MCF 10A (cell line): ENCODE measurements around the gene OR52K1. TPM values are rescaled to one million over a fixed set of nuclear protein-coding genes. Genes with fewer than 3 reads are reported as not detected.
"Not testable (repeated sequence)": the region's sequence is repeated elsewhere in the genome, so short reads cannot be mapped to it uniquely, and the experiment has no call there.

Source experiments
- BruUV-seq: library from RNA; stranded (reverse); fragments of 400-500 nt; replicated peaks from 2 replicates; lab custom pipeline; 2021; lab: Mats Ljungman, UMichigan
- CTCF ChIA-PET: fragments of 300-600 bp; sonication (Branson Sonifier 250); formaldehyde crosslinking; extraction: SDS; loops from one replicate; lab custom pipeline; 2021; ENCODE audit warnings: antibody characterized with exemption, inconsistent platforms; lab: Yijun Ruan, JAX
- POLR2A ChIA-PET: fragments of 300-600, 350-650 bp; sonication (Branson Sonifier 250); formaldehyde crosslinking; extraction: SDS; loops from one replicate; lab custom pipeline; 2020; ENCODE audit warnings: antibody characterized with exemption, inconsistent platforms; lab: Yijun Ruan, JAX
- DNase-seq: peaks from one replicate; pipeline ENCODE4 v3.0.0-alpha.2; 2018; ENCODE audit not compliant: unreplicated experiment
- H3K27ac Mint-ChIP-seq: one replicate; pipeline ENCODE4 v1.8.0; 2022; ENCODE audit warnings: mild to moderate bottlenecking, low read depth, mixed read lengths; ENCODE audit not compliant: unreplicated experiment
- H3K27me3 Mint-ChIP-seq: one replicate; pipeline ENCODE4 v1.8.0; 2022; ENCODE audit warnings: mixed read lengths; ENCODE audit not compliant: insufficient read depth, unreplicated experiment
- H3K36me3 Mint-ChIP-seq: one replicate; pipeline ENCODE4 v1.8.0; 2022; ENCODE audit warnings: mild to moderate bottlenecking, moderate library complexity, mixed read lengths; ENCODE audit not compliant: insufficient read depth, unreplicated experiment
- H3K4me1 Mint-ChIP-seq: one replicate; pipeline ENCODE4 v1.8.0; 2022; ENCODE audit warnings: mixed read lengths; ENCODE audit not compliant: insufficient read depth, unreplicated experiment
- H3K4me3 Mint-ChIP-seq: one replicate; pipeline ENCODE4 v1.8.0; 2022; ENCODE audit warnings: mild to moderate bottlenecking, moderate library complexity, mixed read lengths; ENCODE audit not compliant: unreplicated experiment
- H3K9me3 Mint-ChIP-seq: one replicate; pipeline ENCODE4 v1.8.0; 2022; ENCODE audit warnings: mixed read lengths; ENCODE audit not compliant: unreplicated experiment
- CTCF ChIP-seq: fragments of 200-600 bp; IDR thresholded peaks from one replicate; pipeline ENCODE4 v1.8.0; 2022; ENCODE audit warnings: antibody characterized with exemption, mild to moderate bottlenecking; ENCODE audit not compliant: unreplicated experiment
- intact Hi-C: fragments of 100-400 bp; cut with micrococcal nuclease; formaldehyde crosslinking; loops from 2 replicates; pipeline ENCODE4 v1.14.1; 2022
- total RNA-seq: library from RNA; stranded (reverse); gene quantifications from 2 replicates; pipeline ENCODE4 v1.2.3, GENCODE V29; 2022

Gene OR52K1
- total RNA-seq, 1 experiment from 2014 or later = not detected

GRCh38 chr11:4522339-4522738 is 39.9 kb downstream of the OR52K1 start:
- Mint-ChIP-seq H3K4me1 (no peaks in the 10 kb centered on the region), H3K36me3 (no peaks in the 10 kb centered on the region), H3K27ac (no peak overlapping the region), H3K4me3 (no peak overlapping the region), H3K27me3 (no peaks in the 10 kb centered on the region), H3K9me3 (no peaks in the 10 kb centered on the region)
- intact Hi-C loops = no loop called here
- no peak for DNase-seq
- POLR2A ChIA-PET = no interaction called here
- CTCF ChIA-PET = interaction anchor here (1.2 kb wide), 1 partner anchor 13 kb away, joined by 4 read pairs; no protein-coding TSS in a partner anchor
- TF ChIP-seq CTCF = no peak
- BruUV-seq = no TSS peak

- BruUV-seq = no TSS peak
- Mint-ChIP-seq H3K27me3 (no peaks in the 10 kb centered on the region), H3K4me1 (no peaks in the 10 kb centered on the region), H3K9me3 (no peaks in the 10 kb centered on the region), H3K36me3 (no peaks in the 10 kb centered on the region), H3K27ac (no peak overlapping the region), H3K4me3 (no peak overlapping the region)
- ChIA-PET POLR2A (no interaction called here), CTCF (interaction anchor here (0.9 to 1.2 kb wide), 3 partner anchors 13 to 28 kb away, joined by 3 to 4 read pairs (median 3); no protein-coding TSS in a partner anchor)
- intact Hi-C loops = no loop called here
- no peak for TF ChIP-seq CTCF
- no peak for DNase-seq
Observed at GRCh38 chr11:4522752-4523151, 40.3 kb downstream of the OR52K1 start.

GRCh38 chr11:4523666-4524065 is 41.2 kb downstream of the OR52K1 start:
- DNase-seq = no peak
- no peak for TF ChIP-seq CTCF
- ChIA-PET POLR2A (interaction anchor here (0.6 kb wide), 1 partner anchor 70 kb away, joined by 3 read pairs; no protein-coding TSS in a partner anchor), CTCF (interaction anchor here (0.7 to 1.2 kb wide), 5 partner anchors 14 to 30 kb away, joined by 3 to 4 read pairs (median 3); no protein-coding TSS in a partner anchor)
- Mint-ChIP-seq H3K4me3 (no peak overlapping the region), H3K9me3 (no peaks in the 10 kb centered on the region), H3K36me3 (no peaks in the 10 kb centered on the region), H3K4me1 (no peaks in the 10 kb centered on the region), H3K27me3 (no peaks in the 10 kb centered on the region), H3K27ac (no peak overlapping the region)
- no TSS peak for BruUV-seq
- intact Hi-C loops = no loop called here

GRCh38 chr11:4527926-4528325 is 45.5 kb downstream of the OR52K1 start:
- no TSS peak for BruUV-seq
- ChIA-PET CTCF (interaction anchor here (0.6 to 2.0 kb wide), 2 partner anchors 11 to 322 kb away, joined by 3 to 8 read pairs; no protein-coding TSS in a partner anchor), POLR2A (no interaction called here)
- Mint-ChIP-seq H3K4me3 (no peak overlapping the region), H3K27ac (no peak overlapping the region), H3K4me1 (no peaks in the 10 kb centered on the region), H3K9me3 (no peaks in the 10 kb centered on the region), H3K36me3 (no peaks in the 10 kb centered on the region), H3K27me3 (peaks cover 12% of the 10 kb centered on the region)
- no peak for DNase-seq
- no peak for TF ChIP-seq CTCF
- intact Hi-C loops = no loop called here

- H3K4me3 Mint-ChIP-seq, H3K4me1 Mint-ChIP-seq, BruUV-seq, POLR2A ChIA-PET, H3K36me3 Mint-ChIP-seq, H3K27ac Mint-ChIP-seq, H3K9me3 Mint-ChIP-seq, intact Hi-C loops, DNase-seq: not testable (repeated sequence)
- H3K27me3 Mint-ChIP-seq = peaks cover 12% of the 10 kb centered on the region
- CTCF ChIA-PET = interaction anchor here (1.4 to 2.3 kb wide), 4 partner anchors 8 to 349 kb away, joined by 3 to 12 read pairs (median 7); no protein-coding TSS in a partner anchor
Observed at GRCh38 chr11:4531686-4532085, 49.2 kb downstream of the OR52K1 start.
